ENCODE results near the gene UGT1A4. TPM values are rescaled to one million over a fixed set of nuclear protein-coding genes. Genes with fewer than 3 reads are reported as not detected.

Gene UGT1A4
- total and polyA plus RNA-seq, 9 of the 15 experiments (the other 6 are each of a cell fraction or from before 2014, with no cell fraction given) = not detected

GRCh38 chr2:233671290-233672161 is 47.0 kb upstream of the UGT1A4 start, which contains the start of gene UGT1A9:
UGT1A9 (plus strand) TSS chr2:233671898; CDS start chr2:233671935, 37 bp downstream.
- H3K4me3 ChIP-seq = no peak within 1 kb of the TSS
- no peaks in the 10 kb centered on the region for H4K20me1 ChIP-seq (replicated peaks; ENCODE audit: control insufficient read depth, insufficient read depth, low read length)
- H3K4me1 ChIP-seq (replicated peaks in 1 of 2; ENCODE audit: control insufficient read depth in 2 of 2, insufficient read depth in 2 of 2, low read length in 2 of 2) = no peaks in the 10 kb centered on the region
- intact Hi-C loops (cut with micrococcal nuclease) (no loop called here), in situ Hi-C loops (cut with MboI) (no loop called here)
- CTCF ChIA-PET (ENCODE audit: low intra/inter-chr PET ratio) = no interaction called here
- no peak for FAIRE-seq
- BruUV-seq (replicated peaks) = no TSS peak
- no peaks in the 10 kb centered on the region for H3K9me3 ChIP-seq (replicated peaks; ENCODE audit: control insufficient read depth, insufficient read depth, low read depth, low read length)
- H3K4me2 ChIP-seq (ENCODE audit: insufficient read depth, low read length) = no peak within 1 kb of the TSS
- H3K36me3 ChIP-seq (ENCODE audit: control insufficient read depth, insufficient read depth, low read length) = no peaks in the 10 kb centered on the region
- H3K27ac ChIP-seq (ENCODE audit: extremely low read depth, low read depth, low read length) = no peak within 1 kb of the TSS
- ATAC-seq = no peak
- no peaks in the 10 kb centered on the region for H3K79me2 ChIP-seq (ENCODE audit: control insufficient read depth, insufficient read depth, low read length)
- POLR2A ChIA-PET = no interaction called here
- WGBS (ENCODE audit: insufficient coverage, low coverage, missing lambda C conversion rate) = 2% methylated on average over 5 of the region's 5 CpGs
- H3K9me1 ChIP-seq (ENCODE audit: control insufficient read depth, insufficient read depth, low read length) = no peaks in the 10 kb centered on the region
- H3K9ac ChIP-seq (ENCODE audit: insufficient read depth in 1 of 2, low read depth in 2 of 2, low read length in 2 of 2) = no peak within 1 kb of the TSS
- no peak within 1 kb of the TSS for H2AFZ ChIP-seq (ENCODE audit: low read depth, low read length)
- no peaks in the 10 kb centered on the region for H3K27me3 ChIP-seq (ENCODE audit: control insufficient read depth in 2 of 2, insufficient read depth in 2 of 2, low read length in 2 of 2)
- DNase-seq (ENCODE audit: extremely low read depth in 1 of 4, low spot score in 3 of 4) = no peak
- TF ChIP-seq, protein P1, sequence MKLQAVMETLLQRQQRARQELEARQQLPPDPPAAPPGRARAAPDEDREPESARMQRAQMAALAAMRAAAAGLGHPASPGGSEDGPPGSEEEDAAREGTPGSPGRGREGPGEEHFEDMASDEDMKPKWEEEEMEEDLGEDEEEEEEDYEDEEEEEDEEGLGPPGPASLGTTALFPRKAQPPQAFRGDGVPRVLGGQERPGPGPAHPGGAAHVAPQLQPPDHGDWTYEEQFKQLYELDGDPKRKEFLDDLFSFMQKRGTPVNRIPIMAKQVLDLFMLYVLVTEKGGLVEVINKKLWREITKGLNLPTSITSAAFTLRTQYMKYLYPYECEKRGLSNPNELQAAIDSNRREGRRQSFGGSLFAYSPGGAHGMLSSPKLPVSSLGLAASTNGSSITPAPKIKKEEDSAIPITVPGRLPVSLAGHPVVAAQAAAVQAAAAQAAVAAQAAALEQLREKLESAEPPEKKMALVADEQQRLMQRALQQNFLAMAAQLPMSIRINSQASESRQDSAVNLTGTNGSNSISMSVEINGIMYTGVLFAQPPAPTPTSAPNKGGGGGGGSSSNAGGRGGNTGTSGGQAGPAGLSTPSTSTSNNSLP (IDR thresholded peaks at IDR 0.05; ENCODE audit: borderline replicate concordance, low read depth, low read length) = no peak
- TF ChIP-seq EWSR1 (IDR thresholded peaks at IDR 0.05; ENCODE audit: borderline replicate concordance, low read depth, partially characterized antibody) = no peak
- TF ChIP-seq, protein P2, sequence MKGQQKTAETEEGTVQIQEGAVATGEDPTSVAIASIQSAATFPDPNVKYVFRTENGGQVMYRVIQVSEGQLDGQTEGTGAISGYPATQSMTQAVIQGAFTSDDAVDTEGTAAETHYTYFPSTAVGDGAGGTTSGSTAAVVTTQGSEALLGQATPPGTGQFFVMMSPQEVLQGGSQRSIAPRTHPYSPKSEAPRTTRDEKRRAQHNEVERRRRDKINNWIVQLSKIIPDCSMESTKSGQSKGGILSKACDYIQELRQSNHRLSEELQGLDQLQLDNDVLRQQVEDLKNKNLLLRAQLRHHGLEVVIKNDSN (CRISPR knock-in tag; IDR thresholded peaks at IDR 0.05) = no peak
- no peak for TF ChIP-seq ZBTB26 (CRISPR knock-in tag; IDR thresholded peaks at IDR 0.05)
- TF ChIP-seq HDAC2 (IDR thresholded peaks at IDR 0.05) = no peak
- no peak for TF ChIP-seq SMAD3 (CRISPR knock-in tag; conservative IDR thresholded peaks at IDR 0.05)
- TF ChIP-seq KAT8 (IDR thresholded peaks at IDR 0.05; ENCODE audit: low read depth) = no peak
- TF ChIP-seq ZNF445 (CRISPR knock-in tag; IDR thresholded peaks at IDR 0.05; ENCODE audit: low read depth) = no peak
- TF ChIP-seq ZNF518B (CRISPR knock-in tag; IDR thresholded peaks at IDR 0.05) = no peak
- TF ChIP-seq, protein P3, sequence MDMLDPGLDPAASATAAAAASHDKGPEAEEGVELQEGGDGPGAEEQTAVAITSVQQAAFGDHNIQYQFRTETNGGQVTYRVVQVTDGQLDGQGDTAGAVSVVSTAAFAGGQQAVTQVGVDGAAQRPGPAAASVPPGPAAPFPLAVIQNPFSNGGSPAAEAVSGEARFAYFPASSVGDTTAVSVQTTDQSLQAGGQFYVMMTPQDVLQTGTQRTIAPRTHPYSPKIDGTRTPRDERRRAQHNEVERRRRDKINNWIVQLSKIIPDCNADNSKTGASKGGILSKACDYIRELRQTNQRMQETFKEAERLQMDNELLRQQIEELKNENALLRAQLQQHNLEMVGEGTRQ (CRISPR knock-in tag; IDR thresholded peaks at IDR 0.05) = no peak
- no peak for TF ChIP-seq SMAD2 (IDR thresholded peaks at IDR 0.05; ENCODE audit: low read depth, low read length)
- no peak for TF ChIP-seq ELK1 (CRISPR knock-in tag; IDR thresholded peaks at IDR 0.05)

Data from K562 (cell line).